Keratinocyte (primary cell): ENCODE data around the gene APCS.

Source experiments
- CTCF ChIP-seq, 3 experiments: IDR thresholded peaks in 1 of 3; conservative IDR thresholded peaks in 1 of 3; optimal IDR thresholded peaks in 1 of 3; 2 replicates in 2 of 3; 3 replicates in 1 of 3; pipeline versions ENCODE3 to v1.5.1; 2011; ENCODE audit warnings: low read length in 3 of 3, mild to moderate bottlenecking in 3 of 3, moderate library complexity in 2 of 3, control low read depth in 1 of 3, inconsistent platforms in 1 of 3; ENCODE audit not compliant: insufficient read depth in 2 of 3; ENCODE audit errors: extremely low read depth in 1 of 3
- EZH2 ChIP-seq: IDR thresholded peaks from one replicate; pipeline ENCODE4 v1.6.1; 2012; ENCODE audit warnings: inconsistent platforms, mild to moderate bottlenecking, low read length, moderate library complexity

- TF ChIP-seq CTCF (optimal IDR thresholded peaks at IDR 0.05 in 1 of 3, IDR thresholded peaks at IDR 0.05 in 1 of 3, conservative IDR thresholded peaks at IDR 0.05 in 1 of 3; ENCODE audit: extremely low read depth in 1 of 3, insufficient read depth in 2 of 3, low read length in 3 of 3) (no peak), EZH2 (no peak)
These were observed 24.7 kb downstream of the APCS start for GRCh38 chr1:159612211-159612885.
